Endothelial cell of umbilical vein (primary cell): Measurements from ENCODE around the gene AKAP1. TPM values are rescaled to one million over a fixed set of nuclear protein-coding genes. Genes with fewer than 3 reads are reported as not detected.

ENCODE experiments used
- BruUV-seq: library from RNA; stranded (reverse); fragments of 400-500 nt; replicated peaks from 2 replicates; lab custom pipeline; 2021; lab: Mats Ljungman, UMichigan
- CTCF ChIA-PET: fragments of 300-600, 350-600 bp; sonication (Branson Sonifier 250); formaldehyde crosslinking; loops from one replicate; lab custom pipeline; 2021; ENCODE audit warnings: antibody characterized with exemption, inconsistent platforms; lab: Charles Lee
- POLR2A ChIA-PET: fragments of 300-600, 350-600 bp; sonication (Branson Sonifier 250); formaldehyde crosslinking; loops from one replicate; lab custom pipeline; 2021; ENCODE audit warnings: antibody characterized with exemption, inconsistent platforms; lab: Charles Lee
- DNase-seq: peaks from one replicate; pipeline ENCODE4 v3.0.0-alpha.2; 2011; ENCODE audit warnings: low read depth, low spot score
- FAIRE-seq: peaks from 2 replicates; lab custom pipeline; 2011; peaks lifted over from hg19 to GRCh38; lab: Jason Lieb, UNC
- H2AFZ ChIP-seq: 2 replicates; pipeline ENCODE4 v1.6.0; 2012; ENCODE audit warnings: low read depth, low read length, control low read depth, inconsistent platforms
- H3K27ac ChIP-seq: 2 replicates; pipeline ENCODE4 v1.5.1; 2011; ENCODE audit warnings: low read depth, mild to moderate bottlenecking, control low read depth, low read length, moderate library complexity; ENCODE audit not compliant: insufficient read depth
- H3K27me3 ChIP-seq, 2 experiments: 2 replicates each; pipeline versions ENCODE4 v1.6.0 to v1.6.1; 2011; ENCODE audit warnings: low read length in 2 of 2, mixed read lengths in 1 of 2; ENCODE audit not compliant: control insufficient read depth in 2 of 2, insufficient read depth in 2 of 2
- H3K36me3 ChIP-seq, 2 experiments: 2 replicates in 1 of 2; 3 replicates in 1 of 2; pipeline ENCODE4 v1.5.1; 2011; ENCODE audit warnings: low read length in 2 of 2, mild to moderate bottlenecking in 1 of 2, moderate library complexity in 1 of 2; ENCODE audit not compliant: control insufficient read depth in 2 of 2, insufficient read depth in 2 of 2; ENCODE audit errors: extremely low read depth in 1 of 2
- H3K4me1 ChIP-seq: 3 replicates; pipeline ENCODE4 v1.5.1; 2011; ENCODE audit warnings: mild to moderate bottlenecking, low read length; ENCODE audit not compliant: control insufficient read depth, insufficient read depth; ENCODE audit errors: extremely low read depth
- H3K4me2 ChIP-seq: 2 replicates; pipeline ENCODE4 v1.6.1; 2011; ENCODE audit warnings: low read length, control low read depth, mixed read lengths; ENCODE audit not compliant: insufficient read depth
- H3K4me3 ChIP-seq, 3 experiments: fragments of 200-600 bp in 1 of 3; sonication (generic), shearing (Covaris generic) in 1 of 3; replicated peaks in 1 of 3; 2 replicates each; pipeline ENCODE4 v1.5.1; 2011 to 2016; ENCODE audit warnings: control low read depth in 3 of 3, low read length in 3 of 3, mild to moderate bottlenecking in 2 of 3, inconsistent platforms in 1 of 3, low read depth in 1 of 3, moderate library complexity in 1 of 3; ENCODE audit not compliant: insufficient read depth in 1 of 3
- H3K79me2 ChIP-seq: 2 replicates; pipeline ENCODE4 v1.6.0; 2012; ENCODE audit warnings: low read length, inconsistent platforms; ENCODE audit not compliant: control insufficient read depth, insufficient read depth
- H3K9ac ChIP-seq: replicated peaks from 2 replicates; pipeline ENCODE3; 2011; ENCODE audit warnings: low read length, control low read depth; ENCODE audit not compliant: insufficient read depth; ENCODE audit errors: extremely low read depth
- H3K9me1 ChIP-seq: replicated peaks from 3 replicates; pipeline ENCODE4 v1.6.0; 2011; ENCODE audit warnings: mild to moderate bottlenecking, low read length; ENCODE audit not compliant: control insufficient read depth, insufficient read depth; ENCODE audit errors: extremely low read depth
- H3K9me3 ChIP-seq: replicated peaks from 2 replicates; pipeline ENCODE4 v1.5.1; 2012; ENCODE audit warnings: low read length, inconsistent platforms; ENCODE audit not compliant: control insufficient read depth, insufficient read depth
- H4K20me1 ChIP-seq: replicated peaks from 2 replicates; pipeline ENCODE3; 2011; ENCODE audit warnings: mild to moderate bottlenecking, low read length; ENCODE audit not compliant: control insufficient read depth, insufficient read depth; ENCODE audit errors: extremely low read depth
- FOS ChIP-seq: IDR thresholded peaks from 2 replicates; pipeline ENCODE4 v1.6.1; 2011; ENCODE audit warnings: mild to moderate bottlenecking, low read length, moderate library complexity, borderline replicate concordance; ENCODE audit not compliant: insufficient read depth
- GATA2 ChIP-seq: IDR thresholded peaks from 2 replicates; pipeline ENCODE4 v1.7.0; 2011; ENCODE audit warnings: low read depth, mild to moderate bottlenecking, moderate library complexity, mixed read lengths, low read length; ENCODE audit not compliant: insufficient read length, insufficient read depth
- JUN ChIP-seq: IDR thresholded peaks from 2 replicates; pipeline ENCODE4 v1.6.1; 2011; ENCODE audit warnings: borderline replicate concordance, low read depth; ENCODE audit not compliant: insufficient read length, insufficient read depth
- POLR2A ChIP-seq: IDR thresholded peaks from 2 replicates; pipeline ENCODE4 v1.6.1; 2012; ENCODE audit warnings: low read depth, mild to moderate bottlenecking, control low read depth, low read length
- POLR2AphosphoS5 ChIP-seq: IDR thresholded peaks from 2 replicates; pipeline ENCODE4 v1.6.1; 2012; ENCODE audit warnings: low read depth, mild to moderate bottlenecking, control low read depth, low read length, moderate library complexity; ENCODE audit not compliant: insufficient read depth
- dilution Hi-C: fragments of 300-500 bp; cut with MboI; formaldehyde crosslinking; loops from one replicate; pipeline ENCODE4 v1.15.0; 2019; ENCODE audit warnings: low sequenced_read_pairs; ENCODE audit not compliant: extremely low pct_ligation_motif_present
- intact Hi-C: fragments of 100-400 bp; cut with micrococcal nuclease; formaldehyde crosslinking; loops from one replicate; pipeline ENCODE4 v1.10.0; 2022
- polyA plus RNA-seq, 4 experiments: library from polyadenylated mRNA; depleted of rRNA in 3 of 4; stranded (reverse) in 3 of 4; unstranded in 1 of 4; fragments of >200 nt; gene quantifications; 2 replicates each; pipeline versions ENCODE4 v1.2.1 to v1.2.3, GENCODE V29; 2011 to 2012; ENCODE audit warnings: missing spikeins in 1 of 4
- total RNA-seq: library from RNA; stranded (reverse); gene quantifications from 2 replicates; pipeline ENCODE4 v1.2.3, GENCODE V29; 2021
- TF ChIP-seq, protein P1 (sequence below), 2 donors: IDR thresholded peaks; 1 replicate in 1 of 2; 2 replicates in 1 of 2; pipeline ENCODE4 v1.5.1; 2011; ENCODE audit warnings: low read length in 2 of 2, mild to moderate bottlenecking in 2 of 2, moderate library complexity in 2 of 2, control low read depth in 1 of 2, inconsistent platforms in 1 of 2, low read depth in 1 of 2; ENCODE audit not compliant: insufficient read depth in 1 of 2; ENCODE audit errors: extremely low read depth in 1 of 2
- TF ChIP-seq, protein P2 (sequence below): IDR thresholded peaks from 2 replicates; pipeline ENCODE4 v1.6.1; 2011; ENCODE audit not compliant: insufficient read depth, insufficient read length

The AKAP1 gene
- total and polyA plus RNA-seq, 2 donors (not counting 3 experiments of a cell fraction or from before 2014, with no cell fraction given) = 20.9 to 27.7 TPM

DNA sequence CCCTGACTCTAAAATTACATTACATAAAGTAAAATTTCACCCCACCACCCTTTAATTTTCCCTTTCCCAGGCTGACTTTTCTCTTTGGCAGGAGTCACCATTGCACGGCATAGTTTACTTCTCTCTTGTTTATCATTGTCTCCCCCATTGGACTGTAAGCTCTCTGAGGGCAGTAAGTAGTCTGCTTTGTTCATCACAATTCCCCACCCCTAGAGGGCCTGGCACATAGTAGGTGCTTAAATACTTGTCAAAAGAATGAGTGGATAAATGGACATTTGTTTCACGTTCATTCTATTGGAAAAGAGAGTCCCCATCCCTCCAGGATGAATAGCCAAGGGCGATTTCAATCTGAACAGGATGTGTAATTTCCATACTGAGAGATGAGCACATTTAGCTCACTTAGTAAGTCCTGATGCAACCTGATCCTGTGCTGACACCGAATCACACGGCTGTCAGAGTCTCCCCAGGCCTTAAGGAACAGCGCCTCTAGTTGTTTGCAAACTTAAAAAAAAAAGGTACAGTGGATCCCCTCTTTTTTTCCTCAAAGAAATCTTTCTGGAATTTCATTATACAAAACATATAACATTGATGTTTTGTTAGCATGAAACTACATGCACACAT lies 54.0 kb downstream of the AKAP1 start:
- ChIA-PET POLR2A (no interaction called here), CTCF (interaction anchor here (0.6 to 3.0 kb wide), 3 partner anchors 104 to 694 kb away, joined by 3 to 11 read pairs (median 3); no protein-coding TSS in a partner anchor)
- H4K20me1 ChIP-seq = no peaks in the 10 kb centered on the region
- FAIRE-seq (no peak), DNase-seq (no peak)
- dilution Hi-C loops (no loop called here), intact Hi-C loops (no loop called here)
- H2AFZ ChIP-seq = no peak overlapping the region
- H3K4me3 ChIP-seq = no peak overlapping the region
- no peaks in the 10 kb centered on the region for H3K36me3 ChIP-seq
- H3K4me1 ChIP-seq = no peaks in the 10 kb centered on the region
- H3K9me3 ChIP-seq = no peaks in the 10 kb centered on the region
- H3K79me2 ChIP-seq = no peaks in the 10 kb centered on the region
- no peak overlapping the region for H3K4me2 ChIP-seq
- no peaks in the 10 kb centered on the region for H3K27me3 ChIP-seq
- TF ChIP-seq POLR2AphosphoS5 = no peak
- TF ChIP-seq FOS = no peak
- TF ChIP-seq, protein P1, sequence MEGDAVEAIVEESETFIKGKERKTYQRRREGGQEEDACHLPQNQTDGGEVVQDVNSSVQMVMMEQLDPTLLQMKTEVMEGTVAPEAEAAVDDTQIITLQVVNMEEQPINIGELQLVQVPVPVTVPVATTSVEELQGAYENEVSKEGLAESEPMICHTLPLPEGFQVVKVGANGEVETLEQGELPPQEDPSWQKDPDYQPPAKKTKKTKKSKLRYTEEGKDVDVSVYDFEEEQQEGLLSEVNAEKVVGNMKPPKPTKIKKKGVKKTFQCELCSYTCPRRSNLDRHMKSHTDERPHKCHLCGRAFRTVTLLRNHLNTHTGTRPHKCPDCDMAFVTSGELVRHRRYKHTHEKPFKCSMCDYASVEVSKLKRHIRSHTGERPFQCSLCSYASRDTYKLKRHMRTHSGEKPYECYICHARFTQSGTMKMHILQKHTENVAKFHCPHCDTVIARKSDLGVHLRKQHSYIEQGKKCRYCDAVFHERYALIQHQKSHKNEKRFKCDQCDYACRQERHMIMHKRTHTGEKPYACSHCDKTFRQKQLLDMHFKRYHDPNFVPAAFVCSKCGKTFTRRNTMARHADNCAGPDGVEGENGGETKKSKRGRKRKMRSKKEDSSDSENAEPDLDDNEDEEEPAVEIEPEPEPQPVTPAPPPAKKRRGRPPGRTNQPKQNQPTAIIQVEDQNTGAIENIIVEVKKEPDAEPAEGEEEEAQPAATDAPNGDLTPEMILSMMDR (IDR thresholded peaks at IDR 0.05; ENCODE audit: extremely low read depth in 1 of 2, insufficient read depth in 1 of 2, low read depth in 1 of 2, low read length in 2 of 2) = no peak
- no peak for TF ChIP-seq POLR2A
- TF ChIP-seq, protein P2, sequence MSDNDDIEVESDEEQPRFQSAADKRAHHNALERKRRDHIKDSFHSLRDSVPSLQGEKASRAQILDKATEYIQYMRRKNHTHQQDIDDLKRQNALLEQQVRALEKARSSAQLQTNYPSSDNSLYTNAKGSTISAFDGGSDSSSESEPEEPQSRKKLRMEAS = no peak
- TF ChIP-seq GATA2 = no peak
- TF ChIP-seq JUN = no peak
- H3K27ac ChIP-seq = no peak overlapping the region
- no TSS peak for BruUV-seq
- H3K9ac ChIP-seq = no peak overlapping the region
- H3K9me1 ChIP-seq = no peaks in the 10 kb centered on the region
